Stimulated activated CD4-positive, alpha-beta T cell treated with anti-CD3 and anti-CD28 coated beads, Interleukin-15, amount 100 ng/mL, for 1 hour (primary cell): ENCODE measurements around the gene KCNJ11.
A peak's percentile ranks its signal among the peaks of the same experiment; 100 is the strongest.

ENCODE experiments used
- DNase-seq, 2 donors: peaks; one replicate each; pipeline ENCODE4 v3.0.0-alpha.2; 2020; ENCODE audit warnings: low read depth in 1 of 2, low spot score in 1 of 2

The KCNJ11 gene

GRCh38 chr11:17392872-17393271, 4.4 kb upstream of the KCNJ11 start:
- no peak for DNase-seq

- DNase-seq: no peak
These were observed 3.3 kb upstream of the KCNJ11 start for GRCh38 chr11:17391493-17392355.

- no peak for DNase-seq
These were observed 1.6 kb upstream of the KCNJ11 start for GRCh38 chr11:17389957-17390649.

- peak; percentile 66 to 73 for DNase-seq
These were observed 925 bp upstream of the KCNJ11 start for GRCh38 chr11:17389211-17389956.

GRCh38 chr11:17387811-17388210, 648 bp downstream of the KCNJ11 start:
- no peak for DNase-seq

GRCh38 chr11:17387254-17387653, 1.2 kb downstream of the KCNJ11 start:
- DNase-seq: no peak

- DNase-seq: peak in 1 of 2 donors; percentile 34
These were observed 2.0 kb downstream of the KCNJ11 start for GRCh38 chr11:17386331-17387084.

- DNase-seq: no peak
These were observed 2.5 kb downstream of the KCNJ11 start for GRCh38 chr11:17385926-17386325.

GRCh38 chr11:17385492-17385891, 3.0 kb downstream of the KCNJ11 start:
- DNase-seq: no peak

- DNase-seq: peak; percentile 36 to 61
These were observed 4.4 kb downstream of the KCNJ11 start for GRCh38 chr11:17384002-17384511.

GRCh38 chr11:17383461-17383860, 5.0 kb downstream of the KCNJ11 start:
- DNase-seq: no peak

- no peak for DNase-seq
These were observed 6.3 kb downstream of the KCNJ11 start for GRCh38 chr11:17382046-17382728.

GRCh38 chr11:17381156-17381555, 7.3 kb downstream of the KCNJ11 start:
- DNase-seq: no peak

GRCh38 chr11:17379383-17380180, 8.9 kb downstream of the KCNJ11 start:
- DNase-seq: no peak

GRCh38 chr11:17378655-17379054, 9.8 kb downstream of the KCNJ11 start:
- no peak for DNase-seq

- no peak for DNase-seq
These were observed 12.0 kb downstream of the KCNJ11 start for GRCh38 chr11:17376493-17376892.

- no peak for DNase-seq
These were observed 12.9 kb downstream of the KCNJ11 start for GRCh38 chr11:17375547-17375946.

- DNase-seq: no peak
These were observed 16.8 kb downstream of the KCNJ11 start for GRCh38 chr11:17371614-17372013.

GRCh38 chr11:17369684-17370243, 18.7 kb downstream of the KCNJ11 start:
- no peak for DNase-seq
